ENCODE data around the gene DSEL. TPM values are rescaled to one million over a fixed set of nuclear protein-coding genes. Genes with fewer than 3 reads are reported as not detected.

Gene DSEL
- total RNA-seq, 1 donor, result 1.5 TPM

DNA sequence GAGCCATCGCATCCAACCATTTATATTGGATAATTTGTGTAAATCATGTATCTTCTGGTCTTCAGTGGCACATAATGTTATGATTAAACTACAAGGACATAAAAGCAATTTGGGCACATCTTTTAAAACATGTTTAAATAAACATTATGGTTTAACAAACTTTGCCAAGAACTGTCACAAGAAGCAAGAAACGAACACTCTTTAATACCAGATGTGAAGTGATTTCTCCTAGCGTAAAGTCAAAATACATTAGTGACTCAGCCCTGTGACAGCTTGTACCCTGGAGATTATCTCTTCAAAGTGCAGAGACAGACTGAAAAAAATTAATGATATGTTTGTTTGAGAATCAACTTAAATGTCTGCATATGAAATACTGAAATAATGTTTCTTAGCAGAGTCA is 39.9 kb downstream of the DSEL start:
- Histone ChIP-seq H3K27me3 (ENCODE audit: insufficient read depth, low read length) (no peaks in the 10 kb centered on the region), H3K4me3 (ENCODE audit: low read length) (no peak overlapping the region), H3K4me1 (ENCODE audit: insufficient read depth, low read length) (no peaks in the 10 kb centered on the region), H3K9me3 (ENCODE audit: low read depth, low read length) (no peaks in the 10 kb centered on the region)

DNA sequence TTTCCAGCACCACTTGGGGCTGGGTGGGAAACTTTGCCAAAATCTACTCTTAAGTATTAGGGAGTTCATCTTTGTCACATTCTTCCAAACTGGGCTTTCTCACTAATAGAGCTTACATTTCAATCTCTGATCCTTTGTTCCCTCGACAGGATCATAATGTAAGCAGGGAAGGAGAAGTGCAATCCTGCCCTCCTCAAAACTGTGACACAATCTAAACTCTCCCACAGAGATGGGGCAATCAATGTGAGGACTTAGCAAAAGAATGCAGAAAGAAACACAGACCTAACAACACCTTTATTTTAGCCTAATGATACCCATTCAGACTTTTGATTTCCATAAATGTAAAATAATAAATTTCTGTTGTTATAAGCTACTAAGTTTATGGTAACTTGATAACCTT is 40.8 kb downstream of the DSEL start:
- no peaks in the 10 kb centered on the region for H3K27me3 ChIP-seq (ENCODE audit: insufficient read depth, low read length)
- no peaks in the 10 kb centered on the region for H3K9me3 ChIP-seq (ENCODE audit: low read depth, low read length)
- H3K4me1 ChIP-seq (ENCODE audit: insufficient read depth, low read length), result no peaks in the 10 kb centered on the region
- H3K4me3 ChIP-seq (ENCODE audit: low read length), result no peak overlapping the region

- no peaks in the 10 kb centered on the region for H3K27me3 ChIP-seq (ENCODE audit: insufficient read depth, low read length)
- no peak overlapping the region for H3K4me3 ChIP-seq (ENCODE audit: low read length)
- H3K4me1 ChIP-seq (ENCODE audit: insufficient read depth, low read length), result no peaks in the 10 kb centered on the region
- no peaks in the 10 kb centered on the region for H3K9me3 ChIP-seq (ENCODE audit: low read depth, low read length)
Observed at GRCh38 chr18:67468038-67468437, 48.5 kb downstream of the DSEL start.

DNA sequence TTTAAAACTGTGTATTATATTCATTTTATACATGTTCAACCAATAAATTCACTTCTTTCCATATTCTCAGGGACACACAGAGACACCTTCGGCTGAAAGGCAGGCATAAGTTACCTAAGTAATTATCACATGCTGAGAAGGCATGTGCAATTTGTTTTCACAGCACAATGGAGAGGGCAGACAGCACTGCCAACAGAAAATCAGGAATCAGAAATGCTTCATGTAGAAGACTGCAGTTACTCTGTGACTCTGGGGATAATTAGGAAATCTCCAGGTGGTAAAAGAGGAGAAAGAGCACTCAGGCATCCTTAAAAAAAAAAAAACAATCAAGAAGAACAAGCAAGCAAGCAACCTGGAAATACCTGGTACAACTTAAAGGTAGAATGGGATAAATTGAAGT is 49.3 kb downstream of the DSEL start:
- H3K9me3 ChIP-seq (ENCODE audit: low read depth, low read length), result no peaks in the 10 kb centered on the region
- no peak overlapping the region for H3K4me3 ChIP-seq (ENCODE audit: low read length)
- H3K27me3 ChIP-seq (ENCODE audit: insufficient read depth, low read length), result no peaks in the 10 kb centered on the region
- no peaks in the 10 kb centered on the region for H3K4me1 ChIP-seq (ENCODE audit: insufficient read depth, low read length)

GRCh38 chr18:67464499-67464898 is 52.0 kb downstream of the DSEL start:
- H3K4me3 ChIP-seq (ENCODE audit: low read length), result no peak overlapping the region
- no peaks in the 10 kb centered on the region for H3K4me1 ChIP-seq (ENCODE audit: insufficient read depth, low read length)
- H3K27me3 ChIP-seq (ENCODE audit: insufficient read depth, low read length), result no peaks in the 10 kb centered on the region
- no peaks in the 10 kb centered on the region for H3K9me3 ChIP-seq (ENCODE audit: low read depth, low read length)

DNA sequence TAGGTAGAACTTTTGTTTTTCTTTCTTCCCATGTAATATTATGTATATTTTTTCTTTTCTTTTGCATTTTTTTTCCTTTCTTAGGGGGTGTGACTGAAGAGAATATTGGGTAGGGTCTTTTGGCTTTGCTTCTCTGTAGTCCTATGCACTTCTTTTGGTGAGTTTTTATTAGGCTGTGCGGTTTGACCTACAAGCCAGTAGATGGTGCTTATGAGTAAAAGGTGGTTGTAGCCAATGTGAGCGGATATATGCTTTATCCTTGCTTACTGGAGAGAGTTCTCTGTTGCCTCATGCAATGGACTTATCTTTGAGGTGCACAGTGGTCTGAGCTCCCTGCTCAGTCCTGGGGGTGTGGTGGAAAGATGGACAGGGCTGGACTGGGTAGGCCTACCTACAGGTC is 52.7 kb downstream of the DSEL start:
- H3K4me1 ChIP-seq (ENCODE audit: insufficient read depth, low read length), result no peaks in the 10 kb centered on the region
- H3K4me3 ChIP-seq (ENCODE audit: low read length), result no peak overlapping the region
- no peaks in the 10 kb centered on the region for H3K27me3 ChIP-seq (ENCODE audit: insufficient read depth, low read length)
- no peaks in the 10 kb centered on the region for H3K9me3 ChIP-seq (ENCODE audit: low read depth, low read length)

DNA sequence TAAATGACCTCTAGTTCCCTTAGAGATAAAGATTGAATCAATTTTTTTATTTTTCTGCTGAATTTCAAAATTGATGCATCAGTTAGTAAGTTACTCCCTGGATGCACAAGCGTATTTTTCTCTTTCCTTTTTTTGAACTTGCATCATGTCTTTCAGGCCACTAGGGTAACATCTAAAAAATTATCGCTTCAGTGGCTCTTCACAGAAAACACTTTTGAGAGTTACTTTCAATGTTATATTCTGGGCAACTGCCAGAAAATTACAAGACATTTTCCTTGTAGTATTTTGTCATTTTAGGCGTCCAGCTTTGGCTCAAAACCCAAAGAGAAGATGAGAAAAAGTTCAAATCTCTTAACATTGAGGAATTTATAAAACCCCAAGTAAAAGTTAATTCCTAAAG is 59.8 kb downstream of the DSEL start:
- H3K4me1 ChIP-seq (ENCODE audit: insufficient read depth, low read length), result no peaks in the 10 kb centered on the region
- no peaks in the 10 kb centered on the region for H3K9me3 ChIP-seq (ENCODE audit: low read depth, low read length)
- no peaks in the 10 kb centered on the region for H3K27me3 ChIP-seq (ENCODE audit: insufficient read depth, low read length)
- no peak overlapping the region for H3K4me3 ChIP-seq (ENCODE audit: low read length)
